IPS DF 6.9 (cell line): Measurements from ENCODE around the gene RIT2.

Experiments used
- DNase-seq: peaks from one replicate; pipeline ENCODE4 v3.0.0-alpha.2; 2013; ENCODE audit warnings: low read depth, low spot score
- H3K27ac ChIP-seq: one replicate; pipeline ENCODE4 v1.5.1; 2013; ENCODE audit warnings: low read length, control low read depth
- H3K27me3 ChIP-seq: 2 replicates; pipeline ENCODE4 v1.6.1; 2013; ENCODE audit warnings: mild to moderate bottlenecking, low read length; ENCODE audit not compliant: control insufficient read depth, insufficient read depth
- H3K36me3 ChIP-seq: 2 replicates; pipeline ENCODE4 v1.6.1; 2013; ENCODE audit warnings: low read length; ENCODE audit not compliant: control insufficient read depth, insufficient read depth
- H3K4me1 ChIP-seq: 2 replicates; pipeline ENCODE4 v1.6.1; 2013; ENCODE audit warnings: low read length; ENCODE audit not compliant: control insufficient read depth, insufficient read depth
- H3K4me3 ChIP-seq: 2 replicates; pipeline ENCODE4 v1.5.1; 2013; ENCODE audit warnings: mild to moderate bottlenecking, low read length
- H3K9me3 ChIP-seq: 2 replicates; pipeline ENCODE4 v1.6.1; 2013; ENCODE audit warnings: low read length, inconsistent platforms; ENCODE audit not compliant: control insufficient read depth, insufficient read depth
- WGBS: extraction: QIAGEN DNeasy Blood & Tissue Kit; methylation state at CpG from one replicate; pipeline ENCODE4 v1.1.7; 2013; ENCODE audit warnings: mixed read lengths, missing lambda C conversion rate; ENCODE audit not compliant: insufficient read length, insufficient coverage; 5-methylcytosine and 5-hydroxymethylcytosine counted together

RIT2 gene

GRCh38 chr18:42730272-42730671 is 385.2 kb downstream of the RIT2 start:
- no peaks in the 10 kb centered on the region for H3K27me3 ChIP-seq
- no peak for DNase-seq

GRCh38 chr18:42719221-42719620 is 396.3 kb downstream of the RIT2 start:
- no peaks in the 10 kb centered on the region for H3K36me3 ChIP-seq
- H3K9me3 ChIP-seq: no peaks in the 10 kb centered on the region
- no CpG with 5 or more reads among the region's 6 CpGs for WGBS
- H3K4me1 ChIP-seq: no peaks in the 10 kb centered on the region
- no peaks in the 10 kb centered on the region for H3K27me3 ChIP-seq
- no peak for DNase-seq
- no peak overlapping the region for H3K4me3 ChIP-seq
- H3K27ac ChIP-seq: no peak overlapping the region

More at GRCh38 chr18:42730272-42730671, 385.2 kb downstream of the RIT2 start:
- Histone ChIP-seq H3K9me3 (no peaks in the 10 kb centered on the region), H3K27ac (no peak overlapping the region), H3K4me3 (no peak overlapping the region), H3K36me3 (no peaks in the 10 kb centered on the region), H3K4me1 (peaks cover 1% of the 10 kb centered on the region; the same call in 1 of the 2 replicates)
- no CpG with 5 or more reads among the region's 1 CpG for WGBS

- H3K36me3 ChIP-seq: no peaks in the 10 kb centered on the region
- WGBS: no CpG with 5 or more reads among the region's 1 CpG
- H3K27ac ChIP-seq: no peak overlapping the region
- no peaks in the 10 kb centered on the region; the same call in 1 of the 2 replicates for H3K4me1 ChIP-seq
- H3K9me3 ChIP-seq: no peaks in the 10 kb centered on the region
- no peaks in the 10 kb centered on the region for H3K27me3 ChIP-seq
- no peak overlapping the region for H3K4me3 ChIP-seq
- no peak for DNase-seq
These were observed 403.4 kb downstream of the RIT2 start for GRCh38 chr18:42712065-42712464.

- H3K9me3 ChIP-seq: no peaks in the 10 kb centered on the region
- no peaks in the 10 kb centered on the region for H3K36me3 ChIP-seq
- H3K4me1 ChIP-seq: no peaks in the 10 kb centered on the region; the same call in 1 of the 2 replicates
- H3K4me3 ChIP-seq: no peak overlapping the region
- no peak overlapping the region for H3K27ac ChIP-seq
- DNase-seq: no peak
- WGBS: no CpG with 5 or more reads among the region's 1 CpG
- no peaks in the 10 kb centered on the region for H3K27me3 ChIP-seq
These were observed 408.4 kb downstream of the RIT2 start for GRCh38 chr18:42707080-42707479.

GRCh38 chr18:42706618-42707017 is 408.9 kb downstream of the RIT2 start:
- Histone ChIP-seq H3K27ac (no peak overlapping the region), H3K4me1 (no peaks in the 10 kb centered on the region; the same call in 1 of the 2 replicates), H3K4me3 (no peak overlapping the region), H3K36me3 (no peaks in the 10 kb centered on the region), H3K27me3 (no peaks in the 10 kb centered on the region), H3K9me3 (no peaks in the 10 kb centered on the region)
- DNase-seq: no peak
- whole genome bisulfite sequencing: no CpG with 5 or more reads among the region's 8 CpGs

GRCh38 chr18:42706029-42706608 is 409.4 kb downstream of the RIT2 start:
- Histone ChIP-seq H3K4me1 (no peaks in the 10 kb centered on the region; the same call in 1 of the 2 replicates), H3K27me3 (no peaks in the 10 kb centered on the region), H3K36me3 (no peaks in the 10 kb centered on the region), H3K9me3 (no peaks in the 10 kb centered on the region), H3K27ac (no peak overlapping the region), H3K4me3 (no peak overlapping the region)
- DNase-seq: no peak
- WGBS: no CpG with 5 or more reads among the region's 4 CpGs
